ENCODE measurements around the gene RHNO1.

DNA sequence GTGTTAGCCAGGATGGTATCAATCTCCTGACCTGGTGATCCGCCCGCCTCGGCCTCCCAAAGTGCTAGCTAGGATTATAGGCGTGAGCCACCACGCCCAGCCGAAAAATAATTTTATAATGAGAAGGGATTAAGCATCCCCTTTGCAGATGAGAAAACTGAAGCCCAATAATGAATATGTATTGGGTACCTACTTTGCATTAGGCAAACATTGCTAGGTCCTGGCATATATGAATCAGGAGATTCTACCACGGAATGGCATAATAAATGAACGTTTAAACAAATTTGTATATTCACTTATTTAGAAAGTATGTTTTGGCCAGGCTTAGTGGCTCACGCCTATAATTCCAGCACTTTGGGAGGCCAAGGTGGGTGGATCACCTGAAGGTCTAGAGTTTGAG, 46.0 kb downstream of the RHNO1 start:
- no peak for TF ChIP-seq CTCF (IDR thresholded peaks at IDR 0.05)
- TF ChIP-seq POLR2A (IDR thresholded peaks at IDR 0.05), result no peak

Measured in lower leg skin (tissue), 3 donors.